ENCODE results near the gene CDK16. TPM values are rescaled to one million over a fixed set of nuclear protein-coding genes. Genes with fewer than 3 reads are reported as not detected.

The CDK16 gene
- total and polyA plus RNA-seq, 2 of the 13 experiments (the other 11 are each of a cell fraction or from before 2014, with no cell fraction given): 64.5 to 225 TPM

DNA sequence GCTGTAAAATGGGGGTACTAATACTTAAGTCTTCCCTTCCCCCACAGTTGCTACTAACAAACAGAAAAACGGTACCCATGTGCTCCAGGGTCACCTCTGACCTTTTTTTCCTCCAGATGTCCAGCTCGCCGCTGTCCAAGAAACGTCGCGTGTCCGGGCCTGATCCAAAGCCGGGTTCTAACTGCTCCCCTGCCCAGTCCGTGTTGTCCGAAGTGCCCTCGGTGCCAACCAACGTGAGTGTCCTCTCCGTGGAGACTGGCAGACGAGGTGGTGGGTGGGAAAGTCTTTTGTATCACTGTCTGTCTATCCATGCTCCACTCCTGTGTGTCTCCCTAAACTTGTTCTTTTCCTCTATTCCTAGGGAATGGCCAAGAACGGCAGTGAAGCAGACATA is 19.8 kb upstream of the CDK16 start:
- intact Hi-C loops (cut with micrococcal nuclease; ENCODE audit: unreplicated experiment): no loop called here
- ChIA-PET CTCF (ENCODE audit: low intra/inter-chr PET ratio, low total read pairs) (no interaction called here), POLR2A (no interaction called here)
- Histone ChIP-seq H3K79me2 (ENCODE audit: insufficient read depth, low read length) (peaks cover 44% of the 10 kb centered on the region), H2AFZ (ENCODE audit: low read length) (no peak overlapping the region), H3K36me3 (replicated peaks in 1 of 2; ENCODE audit: control insufficient read depth in 1 of 2, insufficient read depth in 2 of 2, low read length in 2 of 2) (peaks cover 12 to 44% of the 10 kb centered on the region in 2 experiments), H3K4me3 (replicated peaks in 1 of 3; ENCODE audit: insufficient read depth in 1 of 3, low read depth in 2 of 3, low read length in 3 of 3) (no peak overlapping the region), H3K4me1 (ENCODE audit: insufficient read depth, low read length) (peaks cover 75% of the 10 kb centered on the region), H3K4me2 (ENCODE audit: low read depth, low read length) (no peak overlapping the region), H3K9me3 (ENCODE audit: low read length) (no peaks in the 10 kb centered on the region), H3K9ac (ENCODE audit: insufficient read depth, low read depth, low read length) (no peak overlapping the region), H3K27me3 (ENCODE audit: control insufficient read depth in 1 of 2, insufficient read depth in 2 of 2, low read length in 2 of 2) (no peaks in the 10 kb centered on the region; a peak in 1 of 5 replicates), H4K20me1 (ENCODE audit: insufficient read depth, low read length) (peaks cover 8% of the 10 kb centered on the region), H3K27ac (ENCODE audit: extremely low read length, insufficient read depth, low read length) (no peak overlapping the region)
- no TSS peak for BruUV-seq (replicated peaks)
- ATAC-seq (no peak), FAIRE-seq (no peak), DNase-seq (ENCODE audit: low spot score) (no peak)
- TF ChIP-seq PHF8 (CRISPR knock-in tag; IDR thresholded peaks at IDR 0.05) (no peak), ZNF350 (CRISPR knock-in tag; IDR thresholded peaks at IDR 0.05; ENCODE audit: borderline replicate concordance, low read depth) (no peak), TBL1XR1 (IDR thresholded peaks at IDR 0.05; ENCODE audit: borderline replicate concordance, low read length, partially characterized antibody) (no peak), ZNF672 (CRISPR knock-in tag; IDR thresholded peaks at IDR 0.05) (no peak), ZNF660 (CRISPR knock-in tag; IDR thresholded peaks at IDR 0.05; ENCODE audit: borderline replicate concordance, low read depth) (no peak), SRY (CRISPR knock-in tag; IDR thresholded peaks at IDR 0.05) (no peak), CENPX (CRISPR knock-in tag; IDR thresholded peaks at IDR 0.05) (no peak)
- TF ChIP-seq, protein P1, sequence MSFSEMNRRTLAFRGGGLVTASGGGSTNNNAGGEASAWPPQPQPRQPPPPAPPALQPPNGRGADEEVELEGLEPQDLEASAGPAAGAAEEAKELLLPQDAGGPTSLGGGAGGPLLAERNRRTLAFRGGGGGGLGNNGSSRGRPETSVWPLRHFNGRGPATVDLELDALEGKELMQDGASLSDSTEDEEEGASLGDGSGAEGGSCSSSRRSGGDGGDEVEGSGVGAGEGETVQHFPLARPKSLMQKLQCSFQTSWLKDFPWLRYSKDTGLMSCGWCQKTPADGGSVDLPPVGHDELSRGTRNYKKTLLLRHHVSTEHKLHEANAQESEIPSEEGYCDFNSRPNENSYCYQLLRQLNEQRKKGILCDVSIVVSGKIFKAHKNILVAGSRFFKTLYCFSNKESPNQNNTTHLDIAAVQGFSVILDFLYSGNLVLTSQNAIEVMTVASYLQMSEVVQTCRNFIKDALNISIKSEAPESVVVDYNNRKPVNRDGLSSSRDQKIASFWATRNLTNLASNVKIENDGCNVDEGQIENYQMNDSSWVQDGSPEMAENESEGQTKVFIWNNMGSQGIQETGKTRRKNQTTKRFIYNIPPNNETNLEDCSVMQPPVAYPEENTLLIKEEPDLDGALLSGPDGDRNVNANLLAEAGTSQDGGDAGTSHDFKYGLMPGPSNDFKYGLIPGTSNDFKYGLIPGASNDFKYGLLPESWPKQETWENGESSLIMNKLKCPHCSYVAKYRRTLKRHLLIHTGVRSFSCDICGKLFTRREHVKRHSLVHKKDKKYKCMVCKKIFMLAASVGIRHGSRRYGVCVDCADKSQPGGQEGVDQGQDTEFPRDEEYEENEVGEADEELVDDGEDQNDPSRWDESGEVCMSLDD (CRISPR knock-in tag; IDR thresholded peaks at IDR 0.05; ENCODE audit: borderline replicate concordance): no peak
- WGBS (ENCODE audit: low lambda C conversion rate): 94% methylated on average over 15 of the region's 15 CpGs
- in situ Hi-C loops (cut with HindIII; ENCODE audit: extremely low pct_ligation_motif_present, low pct_unique_long_range_greater_than_20kb): no loop called here

Measured in HepG2 (cell line).